ENCODE data around the gene PTPRO. TPM values are rescaled to one million over a fixed set of nuclear protein-coding genes. Genes with fewer than 3 reads are reported as not detected.

Gene PTPRO
- 1 to 10 TPM; 1.1 to 4.5 TPM for total RNA-seq
- 2.7 to 5.6 reads per million in 2 donors for total RNA-seq

- Mint-ChIP-seq H3K36me3 (ENCODE audit: low read depth) (peaks cover 2% of the 10 kb centered on the region), H3K27me3 (peaks cover 63% of the 10 kb centered on the region), H3K27ac (no peak within 1 kb of the TSS), H3K4me1 (peaks cover 5% of the 10 kb centered on the region), H3K4me3 (peak within 1 kb of the TSS; percentile 63)
- DNase-seq: no peak
- no peaks in the 10 kb centered on the region for H3K9me3 ChIP-seq (ENCODE audit: control insufficient read depth, low read length, poor library complexity, severe bottlenecking)
- ATAC-seq: no peak
Observed at GRCh38 chr12:15322164-15323061, at the start of gene PTPRO. Gene PTPRO (plus strand): TSS chr12:15322508.

GRCh38 chr12:15273896-15274295 lies 48.4 kb upstream of the PTPRO start:
- H3K9me3 ChIP-seq (ENCODE audit: control insufficient read depth, low read length, poor library complexity, severe bottlenecking): no peaks in the 10 kb centered on the region
- Mint-ChIP-seq H3K27ac (no peak overlapping the region), H3K27me3 (peaks cover 49% of the 10 kb centered on the region), H3K36me3 (ENCODE audit: low read depth) (peaks cover 4% of the 10 kb centered on the region), H3K4me3 (no peak overlapping the region), H3K4me1 (peaks cover 3% of the 10 kb centered on the region)
- DNase-seq: no peak
- ATAC-seq: no peak

GRCh38 chr12:15274561-15274967 lies 47.7 kb upstream of the PTPRO start:
- H3K9me3 ChIP-seq (ENCODE audit: control insufficient read depth, low read length, poor library complexity, severe bottlenecking): no peaks in the 10 kb centered on the region
- peaks cover 56% of the 10 kb centered on the region for H3K27me3 Mint-ChIP-seq
- H3K36me3 Mint-ChIP-seq (ENCODE audit: low read depth): peaks cover 6% of the 10 kb centered on the region
- peaks cover 6% of the 10 kb centered on the region for H3K4me1 Mint-ChIP-seq
- ATAC-seq (no peak), DNase-seq (no peak)
- no peak overlapping the region for H3K4me3 Mint-ChIP-seq
- H3K27ac Mint-ChIP-seq: no peak overlapping the region

- Mint-ChIP-seq H3K36me3 (ENCODE audit: low read depth) (peaks cover 4% of the 10 kb centered on the region), H3K4me3 (no peak overlapping the region), H3K27me3 (peaks cover 53% of the 10 kb centered on the region), H3K27ac (no peak overlapping the region), H3K4me1 (peaks cover 7% of the 10 kb centered on the region)
- DNase-seq (no peak), ATAC-seq (no peak)
- H3K9me3 ChIP-seq (ENCODE audit: control insufficient read depth, low read length, poor library complexity, severe bottlenecking): no peaks in the 10 kb centered on the region
Observed at GRCh38 chr12:15276088-15276698, 46.1 kb upstream of the PTPRO start.

- Mint-ChIP-seq H3K4me1 (peaks cover 7% of the 10 kb centered on the region), H3K27me3 (peaks cover 43% of the 10 kb centered on the region), H3K27ac (no peak overlapping the region), H3K4me3 (no peak overlapping the region), H3K36me3 (ENCODE audit: low read depth) (peaks cover 2% of the 10 kb centered on the region)
- peak; percentile 27 for ATAC-seq
- no peak for DNase-seq
- H3K9me3 ChIP-seq (ENCODE audit: control insufficient read depth, low read length, poor library complexity, severe bottlenecking): no peaks in the 10 kb centered on the region
Observed at GRCh38 chr12:15278816-15279658, 43.3 kb upstream of the PTPRO start.

- Mint-ChIP-seq H3K27ac (no peak overlapping the region), H3K27me3 (peaks cover 38% of the 10 kb centered on the region), H3K4me1 (peaks cover 7% of the 10 kb centered on the region), H3K4me3 (no peak overlapping the region), H3K36me3 (ENCODE audit: low read depth) (peaks cover 2% of the 10 kb centered on the region)
- ATAC-seq (no peak), DNase-seq (no peak)
- H3K9me3 ChIP-seq (ENCODE audit: control insufficient read depth, low read length, poor library complexity, severe bottlenecking): no peaks in the 10 kb centered on the region
Observed at GRCh38 chr12:15280930-15281329, 41.4 kb upstream of the PTPRO start.

- Mint-ChIP-seq H3K4me3 (peak overlapping the region; percentile 15), H3K27me3 (peaks cover 11% of the 10 kb centered on the region), H3K4me1 (peaks cover 5% of the 10 kb centered on the region), H3K36me3 (ENCODE audit: low read depth) (no peaks in the 10 kb centered on the region), H3K27ac (no peak overlapping the region)
- no peak for DNase-seq
- no peak for ATAC-seq
- no peaks in the 10 kb centered on the region for H3K9me3 ChIP-seq (ENCODE audit: control insufficient read depth, low read length, poor library complexity, severe bottlenecking)
Observed at GRCh38 chr12:15289192-15289591, 33.1 kb upstream of the PTPRO start.

- H3K4me1 Mint-ChIP-seq: peaks cover 5% of the 10 kb centered on the region
- ATAC-seq: no peak
- peaks cover 21% of the 10 kb centered on the region for H3K27me3 Mint-ChIP-seq
- DNase-seq: no peak
- no peak overlapping the region for H3K4me3 Mint-ChIP-seq
- H3K9me3 ChIP-seq (ENCODE audit: control insufficient read depth, low read length, poor library complexity, severe bottlenecking): no peaks in the 10 kb centered on the region
- H3K27ac Mint-ChIP-seq: no peak overlapping the region
- H3K36me3 Mint-ChIP-seq (ENCODE audit: low read depth): no peaks in the 10 kb centered on the region
Observed at GRCh38 chr12:15293731-15294130, 28.6 kb upstream of the PTPRO start.

- Mint-ChIP-seq H3K36me3 (ENCODE audit: low read depth) (no peaks in the 10 kb centered on the region), H3K27ac (no peak overlapping the region), H3K4me1 (no peaks in the 10 kb centered on the region), H3K27me3 (peaks cover 19% of the 10 kb centered on the region), H3K4me3 (no peak overlapping the region)
- H3K9me3 ChIP-seq (ENCODE audit: control insufficient read depth, low read length, poor library complexity, severe bottlenecking): no peaks in the 10 kb centered on the region
- no peak for DNase-seq
- no peak for ATAC-seq
Observed at GRCh38 chr12:15299947-15300346, 22.4 kb upstream of the PTPRO start.

- DNase-seq (no peak), ATAC-seq (no peak)
- Mint-ChIP-seq H3K4me1 (peaks cover 2% of the 10 kb centered on the region), H3K27me3 (no peaks in the 10 kb centered on the region), H3K4me3 (no peak overlapping the region), H3K27ac (no peak overlapping the region), H3K36me3 (ENCODE audit: low read depth) (no peaks in the 10 kb centered on the region)
- H3K9me3 ChIP-seq (ENCODE audit: control insufficient read depth, low read length, poor library complexity, severe bottlenecking): no peaks in the 10 kb centered on the region
Observed at GRCh38 chr12:15304296-15304695, 18.0 kb upstream of the PTPRO start.

GRCh38 chr12:15306605-15307004 lies 15.7 kb upstream of the PTPRO start:
- H3K36me3 Mint-ChIP-seq (ENCODE audit: low read depth): peaks cover 2% of the 10 kb centered on the region
- no peak overlapping the region for H3K4me3 Mint-ChIP-seq
- peaks cover 2% of the 10 kb centered on the region for H3K4me1 Mint-ChIP-seq
- H3K9me3 ChIP-seq (ENCODE audit: control insufficient read depth, low read length, poor library complexity, severe bottlenecking): no peaks in the 10 kb centered on the region
- no peak overlapping the region for H3K27ac Mint-ChIP-seq
- ATAC-seq (no peak), DNase-seq (no peak)
- peaks cover 11% of the 10 kb centered on the region for H3K27me3 Mint-ChIP-seq

GRCh38 chr12:15307079-15307478 lies 15.2 kb upstream of the PTPRO start:
- ATAC-seq (no peak), DNase-seq (no peak)
- no peaks in the 10 kb centered on the region for H3K9me3 ChIP-seq (ENCODE audit: control insufficient read depth, low read length, poor library complexity, severe bottlenecking)
- H3K4me3 Mint-ChIP-seq: no peak overlapping the region
- H3K36me3 Mint-ChIP-seq (ENCODE audit: low read depth): peaks cover 2% of the 10 kb centered on the region
- peaks cover 13% of the 10 kb centered on the region for H3K27me3 Mint-ChIP-seq
- H3K4me1 Mint-ChIP-seq: peaks cover 2% of the 10 kb centered on the region
- no peak overlapping the region for H3K27ac Mint-ChIP-seq

GRCh38 chr12:15318841-15319240 lies 3.5 kb upstream of the PTPRO start:
- ATAC-seq (no peak), DNase-seq (no peak)
- Mint-ChIP-seq H3K4me3 (no peak overlapping the region), H3K27ac (no peak overlapping the region), H3K36me3 (ENCODE audit: low read depth) (peaks cover 2% of the 10 kb centered on the region), H3K4me1 (peaks cover 5% of the 10 kb centered on the region), H3K27me3 (peaks cover 39% of the 10 kb centered on the region)
- no peaks in the 10 kb centered on the region for H3K9me3 ChIP-seq (ENCODE audit: control insufficient read depth, low read length, poor library complexity, severe bottlenecking)
